GM20000 (cell line): Measurements from ENCODE around the gene GRHPR.
A peak's percentile ranks its signal among the peaks of the same experiment; 100 is the strongest.

Experiments
- DNase-seq: peaks from one replicate; pipeline ENCODE4 v3.0.0; 2012; ENCODE audit warnings: low spot score
- TF ChIP-seq, protein P1 (sequence below): IDR thresholded peaks from 2 replicates; pipeline ENCODE4 v1.5.1; 2012; ENCODE audit warnings: mild to moderate bottlenecking, control low read depth; ENCODE audit errors: extremely low read depth, missing control alignments

Gene GRHPR

DNA sequence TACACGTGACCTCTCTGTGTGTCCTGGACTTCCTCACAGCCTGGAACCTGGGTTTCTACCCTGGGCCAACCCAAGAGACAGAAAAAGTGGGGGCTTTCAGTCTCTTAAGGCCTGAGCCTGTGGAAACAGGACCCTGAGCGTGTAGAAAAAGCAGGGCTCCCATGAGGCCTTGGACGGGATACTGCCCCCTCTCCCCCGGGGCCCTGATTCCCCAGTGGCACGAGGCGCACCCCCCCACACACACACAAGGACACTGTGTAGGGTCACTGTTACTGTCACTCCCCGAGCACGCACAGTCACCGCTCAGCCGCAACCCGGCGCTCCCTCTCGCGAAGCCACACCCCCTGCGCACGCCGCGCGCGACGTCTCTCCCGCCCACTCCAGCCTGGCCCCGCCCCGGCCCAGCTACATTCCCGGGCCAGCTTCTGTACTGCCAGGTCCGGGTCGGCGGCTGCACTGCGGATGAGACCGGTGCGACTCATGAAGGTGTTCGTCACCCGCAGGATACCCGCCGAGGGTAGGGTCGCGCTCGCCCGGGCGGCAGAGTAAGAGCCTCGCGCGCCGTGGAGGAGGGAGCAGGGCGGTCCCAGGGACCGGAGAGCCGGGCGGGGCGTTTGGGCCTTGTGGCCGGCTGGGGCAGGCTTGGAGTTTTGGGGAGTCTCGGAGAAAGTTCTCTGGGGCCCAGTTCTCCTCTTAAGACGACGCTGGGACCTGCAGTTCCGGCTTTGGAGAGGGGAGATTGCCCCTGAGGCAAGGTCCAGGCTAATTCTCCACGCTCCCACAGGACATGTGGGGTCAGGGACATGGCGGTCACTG lies at the start of gene GRHPR:
Gene GRHPR, plus strand, starts transcription at position 408 of the 816 bp plus-strand sequence. Its CDS starts 55 bp downstream, at position 463.
- TF ChIP-seq, protein P1, sequence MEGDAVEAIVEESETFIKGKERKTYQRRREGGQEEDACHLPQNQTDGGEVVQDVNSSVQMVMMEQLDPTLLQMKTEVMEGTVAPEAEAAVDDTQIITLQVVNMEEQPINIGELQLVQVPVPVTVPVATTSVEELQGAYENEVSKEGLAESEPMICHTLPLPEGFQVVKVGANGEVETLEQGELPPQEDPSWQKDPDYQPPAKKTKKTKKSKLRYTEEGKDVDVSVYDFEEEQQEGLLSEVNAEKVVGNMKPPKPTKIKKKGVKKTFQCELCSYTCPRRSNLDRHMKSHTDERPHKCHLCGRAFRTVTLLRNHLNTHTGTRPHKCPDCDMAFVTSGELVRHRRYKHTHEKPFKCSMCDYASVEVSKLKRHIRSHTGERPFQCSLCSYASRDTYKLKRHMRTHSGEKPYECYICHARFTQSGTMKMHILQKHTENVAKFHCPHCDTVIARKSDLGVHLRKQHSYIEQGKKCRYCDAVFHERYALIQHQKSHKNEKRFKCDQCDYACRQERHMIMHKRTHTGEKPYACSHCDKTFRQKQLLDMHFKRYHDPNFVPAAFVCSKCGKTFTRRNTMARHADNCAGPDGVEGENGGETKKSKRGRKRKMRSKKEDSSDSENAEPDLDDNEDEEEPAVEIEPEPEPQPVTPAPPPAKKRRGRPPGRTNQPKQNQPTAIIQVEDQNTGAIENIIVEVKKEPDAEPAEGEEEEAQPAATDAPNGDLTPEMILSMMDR, result no peak
- DNase-seq, result peak; percentile 93

DNA sequence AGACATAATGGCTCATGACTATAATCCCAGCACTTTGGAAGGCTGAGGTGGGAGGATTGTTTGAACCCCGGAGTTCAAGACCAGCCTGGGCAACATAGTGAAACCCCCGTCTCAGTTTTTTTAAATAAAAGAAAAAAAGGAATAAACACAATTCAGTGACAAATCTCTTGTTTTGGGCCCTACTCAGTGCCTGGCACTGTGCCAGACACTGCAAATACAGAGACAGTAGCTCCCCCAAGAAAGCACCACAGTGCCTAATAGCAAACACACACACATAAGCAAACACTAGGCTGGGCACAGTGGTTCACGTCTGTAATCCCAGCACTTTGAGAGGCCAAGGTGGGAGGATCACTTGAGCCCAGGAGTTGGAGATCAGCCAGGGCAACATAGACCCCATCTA lies 49.7 kb upstream of the GRHPR start:
- TF ChIP-seq, protein P1, result no peak
- no peak for DNase-seq

DNA sequence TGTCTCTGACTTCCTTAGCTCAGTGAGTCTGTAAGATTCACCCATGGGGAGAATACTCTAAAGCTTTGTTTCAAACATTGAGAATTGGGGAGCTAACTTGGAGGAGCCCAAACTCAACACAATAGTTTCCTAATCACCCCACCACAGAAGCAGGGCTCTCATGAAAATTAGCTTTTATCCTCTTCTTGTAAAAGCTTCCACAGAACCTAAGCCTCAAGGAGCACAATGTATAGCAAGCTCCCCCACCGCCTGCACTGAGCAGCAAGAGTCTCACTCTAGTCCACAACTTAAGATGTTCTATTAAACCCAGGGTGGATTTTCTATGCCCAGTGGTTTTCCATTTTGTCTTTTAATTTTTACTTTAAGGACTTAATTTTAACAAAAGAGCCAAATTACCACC lies 48.9 kb upstream of the GRHPR start:
- no peak for DNase-seq
- TF ChIP-seq, protein P1, result no peak

DNA sequence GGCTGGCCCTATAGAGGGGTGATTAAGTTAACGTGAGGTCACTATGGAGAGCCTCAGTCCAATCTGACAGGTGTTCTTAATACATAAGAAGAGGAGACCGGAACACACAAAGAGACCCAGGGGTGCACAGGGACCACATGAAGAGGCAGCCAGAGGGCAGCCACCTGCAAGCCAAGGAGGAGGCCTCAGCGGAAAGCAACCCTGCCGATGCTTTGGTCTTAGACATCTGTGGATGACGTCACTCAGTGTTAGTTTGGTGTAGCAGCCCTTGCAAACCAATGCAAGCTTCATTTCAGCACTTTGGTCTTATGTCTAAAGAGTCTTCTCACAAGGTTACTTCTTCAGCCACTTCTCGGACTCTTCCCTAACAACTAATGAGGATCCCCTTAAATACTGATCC lies 47.6 kb upstream of the GRHPR start:
- DNase-seq, result peak; percentile 68
- TF ChIP-seq, protein P1, result peak; percentile 15

DNA sequence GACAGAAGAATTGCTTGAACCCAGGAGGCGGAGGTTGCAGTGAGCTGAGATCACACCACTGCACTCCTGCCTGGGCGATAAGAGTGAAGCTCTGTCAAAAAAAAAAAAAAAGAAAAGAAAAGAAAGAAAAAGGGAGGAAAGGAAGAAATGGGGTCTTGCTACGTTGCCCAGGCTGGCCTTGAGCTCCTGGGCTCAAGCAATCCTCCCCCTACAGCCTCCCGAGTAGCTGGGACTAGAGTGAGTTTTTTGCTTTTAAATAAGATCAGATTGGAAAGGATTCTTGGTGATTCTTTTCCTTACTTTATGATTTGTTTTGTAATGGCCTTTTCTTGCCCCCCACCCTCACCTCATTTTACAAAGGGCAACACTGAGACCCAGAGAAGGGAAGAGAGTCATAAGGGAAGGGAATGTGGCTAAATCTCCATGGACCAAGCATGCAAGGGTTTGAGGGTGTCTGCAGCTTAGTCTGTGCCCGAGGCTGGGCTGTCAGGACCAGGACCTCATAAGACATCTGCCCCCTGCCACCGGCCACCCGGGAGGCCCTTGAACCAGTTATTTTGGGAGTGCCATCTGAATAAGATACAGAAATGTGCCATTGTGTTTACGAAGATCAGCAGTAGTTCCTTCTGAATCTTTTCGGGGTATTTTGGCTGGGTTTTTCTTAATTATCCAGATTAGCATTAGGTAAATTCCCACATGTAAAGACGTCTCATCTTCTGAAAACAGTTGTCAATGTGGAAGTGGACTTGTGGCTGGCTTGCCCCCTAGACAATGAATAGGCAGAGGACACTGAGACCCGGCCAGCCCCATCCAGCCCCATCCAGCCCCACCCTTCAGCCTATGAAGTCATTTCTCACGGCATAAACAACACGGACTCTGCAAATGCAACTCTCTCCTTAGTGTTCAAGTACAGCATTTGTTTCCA lies 44.5 kb upstream of the GRHPR start:
- TF ChIP-seq, protein P1, result no peak
- DNase-seq, result peak; percentile 51

GRCh38 chr9:37378613-37379004 lies 43.9 kb upstream of the GRHPR start:
- TF ChIP-seq, protein P1, result no peak
- DNase-seq, result no peak

DNA sequence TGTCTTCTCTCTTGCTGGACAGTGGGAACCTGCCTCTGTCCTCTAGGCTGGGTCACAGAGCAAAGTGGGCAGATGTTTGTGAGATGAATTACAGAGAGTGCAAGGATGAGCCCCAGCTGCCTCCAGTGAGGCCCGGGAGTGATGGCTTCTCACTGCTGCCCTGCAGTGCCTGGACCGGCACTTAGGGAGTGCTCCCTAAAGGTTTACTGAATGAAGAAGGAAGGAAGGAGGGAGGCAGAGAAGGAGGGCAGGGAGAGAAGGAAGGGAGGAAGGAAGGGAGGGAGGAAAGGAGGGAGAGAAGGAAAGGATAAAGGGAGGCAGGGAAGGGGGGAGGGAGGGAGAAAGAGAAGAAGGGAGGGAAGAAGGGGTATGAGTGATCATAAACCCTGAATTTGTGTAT lies 42.7 kb upstream of the GRHPR start:
- TF ChIP-seq, protein P1, result no peak
- no peak for DNase-seq
